PC-9 (cell line): ENCODE measurements around the gene SFSWAP. TPM values are rescaled to one million over a fixed set of nuclear protein-coding genes. Genes with fewer than 3 reads are reported as not detected.
"Not testable (repeated sequence)": the region's sequence is repeated elsewhere in the genome, so short reads cannot be mapped to it uniquely, and the experiment has no call there.

Experiments used
- BruUV-seq: library from RNA; stranded (reverse); fragments of 400-500 nt; replicated peaks from 2 replicates; lab custom pipeline; 2021; lab: Mats Ljungman, UMichigan
- CTCF ChIA-PET: fragments of 300-600 bp; sonication (Branson Sonifier 250); formaldehyde crosslinking; loops from one replicate; lab custom pipeline; 2022; ENCODE audit warnings: antibody characterized with exemption; lab: Charles Lee
- POLR2A ChIA-PET: fragments of 300-600 bp; sonication (Branson Sonifier 250); formaldehyde crosslinking; loops from one replicate; lab custom pipeline; 2022; ENCODE audit warnings: antibody characterized with exemption; ENCODE audit not compliant: unreplicated experiment; lab: Charles Lee
- DNase-seq, 2 experiments: peaks; one replicate each; pipeline versions ENCODE4 v3.0.0 to v3.0.0-alpha.2; 2015 to 2022; ENCODE audit warnings: mixed read lengths in 1 of 2
- H2AFZ ChIP-seq: fragments of 200-600 bp; sonication (generic); 2 replicates; pipeline ENCODE4 v1.8.1; 2017; ENCODE audit warnings: antibody characterized with exemption
- H3F3A ChIP-seq: fragments of 200-600 bp; sonication (generic); 2 replicates; pipeline ENCODE4 v1.8.1; 2017; ENCODE audit warnings: antibody characterized with exemption, mild to moderate bottlenecking, low read depth; ENCODE audit not compliant: insufficient read depth
- H3K27ac ChIP-seq: fragments of 200-600 bp; sonication (generic); 2 replicates; pipeline ENCODE4 v1.6.1; 2016; ENCODE audit warnings: mixed run types
- H3K27me3 ChIP-seq: fragments of 200-600 bp; sonication (generic); 2 replicates; pipeline ENCODE4 v1.6.1; 2016; ENCODE audit warnings: low read depth, mixed run types; ENCODE audit not compliant: insufficient read depth
- H3K36me3 ChIP-seq: fragments of 200-600 bp; sonication (generic); 2 replicates; pipeline ENCODE4 v1.6.1; 2016; ENCODE audit warnings: low read depth, mixed run types
- H3K4me1 ChIP-seq: fragments of 200-600 bp; sonication (generic); replicated peaks from 2 replicates; pipeline ENCODE4 v1.6.1; 2016; ENCODE audit warnings: mixed run types; ENCODE audit not compliant: insufficient read depth
- H3K4me2 ChIP-seq: fragments of 200-600 bp; sonication (generic); 2 replicates; pipeline ENCODE4 v1.6.1; 2017; ENCODE audit warnings: mixed run types
- H3K4me3 ChIP-seq: fragments of 200-600 bp; sonication (generic); 2 replicates; pipeline ENCODE4 v1.6.1; 2016; ENCODE audit warnings: mixed run types
- H3K79me2 ChIP-seq: fragments of 200-600 bp; sonication (generic); 2 replicates; pipeline ENCODE4 v1.6.1; 2017; ENCODE audit warnings: low read depth, mixed run types
- H3K9me2 ChIP-seq: fragments of 200-600 bp; sonication (generic); 2 replicates; pipeline ENCODE4 v1.8.1; 2017; ENCODE audit warnings: mild to moderate bottlenecking; ENCODE audit not compliant: insufficient read depth
- H3K9me3 ChIP-seq: fragments of 200-600 bp; sonication (generic); 2 replicates; pipeline ENCODE4 v1.8.1; 2016; ENCODE audit warnings: low read depth; ENCODE audit not compliant: insufficient read depth
- H4K20me1 ChIP-seq: fragments of 200-600 bp; sonication (generic); 2 replicates; pipeline ENCODE4 v1.8.1; 2017; ENCODE audit not compliant: insufficient read depth
- CTCF ChIP-seq: fragments of 200-600 bp; sonication (generic); conservative IDR thresholded peaks from 2 replicates; pipeline ENCODE4 v1.6.1; 2017; ENCODE audit warnings: mixed run types, antibody characterized with exemption, mild to moderate bottlenecking, moderate library complexity
- EZH2 ChIP-seq: fragments of 200-600 bp; sonication (generic); IDR thresholded peaks from 2 replicates; pipeline ENCODE4 v1.8.0; 2017; ENCODE audit warnings: antibody characterized with exemption, low read depth
- intact Hi-C: fragments of 100-400 bp; cut with micrococcal nuclease; formaldehyde crosslinking; loops from one replicate; pipeline ENCODE4 v1.10.0; 2022; ENCODE audit not compliant: unreplicated experiment
- total RNA-seq: library from RNA; stranded (reverse); gene quantifications from 2 replicates; pipeline ENCODE4 v1.2.3, GENCODE V29; 2021

Gene SFSWAP
- total RNA-seq, 1 experiment from 2014 or later = 40.7 TPM

- Histone ChIP-seq H3K4me2 (no peak overlapping the region), H3K9me2 (no peaks in the 10 kb centered on the region), H3K27ac (no peak overlapping the region), H3K9me3 (0 out of 2 replicates have a peak, but pooled peaks cover 3% of the 10 kb centered on the region), H3F3A (no peaks in the 10 kb centered on the region), H2AFZ (no peak overlapping the region), H3K4me1 (peaks cover 5% of the 10 kb centered on the region), H3K27me3 (peaks cover 32% of the 10 kb centered on the region), H4K20me1 (no peaks in the 10 kb centered on the region), H3K36me3 (no peaks in the 10 kb centered on the region), H3K4me3 (no peak overlapping the region), H3K79me2 (no peaks in the 10 kb centered on the region)
- ChIA-PET POLR2A (no interaction called here), CTCF (no interaction called here)
- no peak for TF ChIP-seq EZH2
- no peak for TF ChIP-seq CTCF
- BruUV-seq = no TSS peak
- intact Hi-C loops = no loop called here
- no peak for DNase-seq
Observed at GRCh38 chr12:131703161-131703560, 7.7 kb upstream of the SFSWAP start.

GRCh38 chr12:131704509-131704908, 6.4 kb upstream of the SFSWAP start:
- Histone ChIP-seq H3K27ac (no peak overlapping the region), H2AFZ (no peak overlapping the region), H3F3A (no peaks in the 10 kb centered on the region), H3K9me3 (peaks cover 7% of the 10 kb centered on the region), H3K4me1 (peaks cover under 1% of the 10 kb centered on the region), H3K4me3 (no peak overlapping the region), H3K79me2 (no peaks in the 10 kb centered on the region), H3K9me2 (no peaks in the 10 kb centered on the region), H4K20me1 (no peaks in the 10 kb centered on the region), H3K36me3 (no peaks in the 10 kb centered on the region), H3K4me2 (no peak overlapping the region), H3K27me3 (peaks cover 32% of the 10 kb centered on the region)
- ChIA-PET POLR2A (no interaction called here), CTCF (no interaction called here)
- intact Hi-C loops = no loop called here
- BruUV-seq = no TSS peak
- TF ChIP-seq CTCF (no peak), EZH2 (no peak)
- DNase-seq = no peak

- H2AFZ ChIP-seq, H3K4me2 ChIP-seq, H3K27ac ChIP-seq, H3K4me3 ChIP-seq, H3K4me1 ChIP-seq, POLR2A ChIA-PET, H3K9me2 ChIP-seq, H3K36me3 ChIP-seq, H3F3A ChIP-seq, BruUV-seq, CTCF ChIA-PET, intact Hi-C loops, H3K79me2 ChIP-seq, H3K9me3 ChIP-seq, H4K20me1 ChIP-seq, DNase-seq: not testable (repeated sequence)
- H3K27me3 ChIP-seq = peaks cover 28% of the 10 kb centered on the region
Observed at GRCh38 chr12:131706709-131707108, 4.2 kb upstream of the SFSWAP start.

- Histone ChIP-seq H3K4me3 (no peak overlapping the region), H3K36me3 (peaks cover 7% of the 10 kb centered on the region), H3F3A (peaks cover 4% of the 10 kb centered on the region; the same call in 1 of the 2 replicates), H3K27me3 (peaks cover 13% of the 10 kb centered on the region), H3K9me2 (no peaks in the 10 kb centered on the region), H4K20me1 (peaks cover 17% of the 10 kb centered on the region), H3K27ac (no peak overlapping the region), H3K9me3 (peaks cover 7% of the 10 kb centered on the region), H3K4me2 (no peak overlapping the region), H3K4me1 (peaks cover 17% of the 10 kb centered on the region), H3K79me2 (peaks cover 31% of the 10 kb centered on the region), H2AFZ (no peak overlapping the region)
- no TSS peak for BruUV-seq
- CTCF ChIA-PET = no interaction called here
- DNase-seq = no peak
- POLR2A ChIA-PET = interaction anchor here (0.6 kb wide), 1 partner anchor 84 kb away, joined by 4 read pairs; no protein-coding TSS in a partner anchor
- intact Hi-C loops = no loop called here
- no peak for TF ChIP-seq EZH2
- no peak for TF ChIP-seq CTCF
Observed at GRCh38 chr12:131709226-131709625, 1.7 kb upstream of the SFSWAP start.
